GM21367 (cell line): ENCODE data around the gene ISOC1.

Experiments used
- ATAC-seq: cut with Tn5 transposase; IDR thresholded peaks from one replicate; pipeline ENCODE4 v1.9.1; 2021; ENCODE audit not compliant: unreplicated experiment

The ISOC1 gene

GRCh38 chr5:129094924-129095899 lies 663 bp downstream of the ISOC1 start:
- peak; percentile 34 for ATAC-seq

DNA sequence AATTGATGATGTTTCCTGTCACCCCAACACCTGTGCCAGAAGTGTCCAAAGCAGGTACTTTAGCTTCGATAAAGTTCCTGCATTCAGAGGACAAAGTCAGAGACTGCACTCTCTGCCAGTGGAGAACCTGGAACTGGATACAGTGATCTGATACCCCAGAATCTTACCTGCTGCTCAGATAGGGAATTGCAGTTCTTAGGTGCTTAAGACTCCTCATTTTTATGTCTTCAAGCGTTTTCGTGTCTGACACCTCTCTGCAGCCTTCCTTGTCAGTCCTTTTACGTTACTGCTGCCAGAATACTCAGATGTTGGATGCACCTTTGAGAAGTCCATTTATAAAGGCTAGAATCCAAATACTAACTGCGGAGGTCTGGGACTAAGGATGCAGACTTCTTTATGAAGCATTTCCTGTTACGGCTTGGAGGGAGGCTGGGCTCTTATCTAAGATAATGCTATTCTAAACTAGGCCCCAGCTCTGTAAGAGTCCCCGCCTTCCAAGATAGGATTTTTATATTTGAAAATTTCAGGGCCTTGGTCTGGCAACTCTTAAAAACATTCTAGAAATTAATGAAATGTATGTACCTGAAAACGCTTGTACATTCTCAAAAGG lies 1.9 kb downstream of the ISOC1 start:
- no peak for ATAC-seq

DNA sequence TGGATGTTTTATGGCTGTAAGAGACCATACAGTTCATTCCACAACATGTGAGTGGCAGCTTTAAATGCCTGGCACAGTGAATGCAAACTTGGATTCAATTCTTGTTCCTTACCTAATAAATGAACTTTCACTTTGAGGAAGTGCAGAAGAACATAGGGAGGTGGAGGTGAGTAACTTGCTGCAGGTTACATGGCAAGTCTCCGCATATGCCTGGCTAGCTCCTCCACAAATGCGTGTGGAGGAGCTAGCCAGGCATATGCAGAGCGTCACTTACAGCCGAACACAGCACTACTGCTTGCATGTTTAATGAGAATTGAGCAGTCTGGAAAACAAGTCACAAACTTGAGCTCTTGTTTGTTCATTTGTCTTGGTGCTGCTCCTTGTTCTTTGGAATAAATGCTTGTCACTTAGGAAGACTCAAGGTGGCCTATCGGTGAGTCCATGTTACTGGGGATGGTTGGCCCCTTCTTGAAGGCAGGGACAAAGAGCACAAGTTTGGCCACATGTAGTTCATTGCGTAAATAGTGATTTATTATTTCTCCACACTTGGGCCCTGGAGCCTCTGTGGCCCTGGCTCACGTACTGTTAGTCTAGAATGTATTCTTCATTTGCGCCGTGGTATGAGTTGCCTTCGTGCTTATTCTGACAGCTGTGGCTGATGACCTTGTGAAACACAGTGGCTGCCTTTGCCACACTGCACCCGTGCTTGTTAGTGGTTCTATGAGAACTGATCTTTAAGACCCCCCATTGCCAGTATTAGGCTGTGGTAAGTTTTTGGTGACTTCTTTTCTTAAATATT lies 3.1 kb downstream of the ISOC1 start:
- ATAC-seq, result no peak

DNA sequence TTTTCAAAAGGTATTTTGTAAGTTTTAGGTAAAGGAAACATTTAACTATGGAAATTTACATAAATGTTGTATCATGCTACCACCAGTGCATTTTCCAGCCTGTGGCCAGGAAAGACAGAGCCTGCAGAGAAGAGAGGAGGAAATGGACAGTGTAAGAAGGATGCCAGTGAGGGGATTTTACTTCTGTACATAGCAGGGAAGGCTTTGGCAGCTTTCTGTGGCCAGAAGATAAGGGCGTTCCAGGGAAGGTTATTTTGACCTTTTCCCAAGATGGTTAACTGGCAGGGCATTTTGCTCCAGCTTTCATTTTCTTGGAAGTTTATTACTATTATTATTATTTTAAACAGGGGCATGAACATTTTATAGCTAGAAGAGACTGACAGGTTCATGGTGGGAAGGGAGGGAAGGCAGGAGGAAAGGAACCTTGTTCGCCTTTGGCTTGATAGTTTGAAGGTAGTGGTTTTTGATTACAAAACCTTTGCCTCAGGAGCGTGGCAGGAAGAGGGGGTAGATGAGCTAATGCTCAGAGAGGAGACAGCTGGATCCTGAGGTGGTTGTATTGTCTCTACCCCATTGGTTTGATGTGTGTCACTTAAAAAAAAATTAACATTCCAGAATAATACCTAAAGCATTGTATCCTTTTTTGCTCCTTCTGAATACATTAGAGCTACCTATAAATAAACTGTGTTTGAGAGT lies 4.1 kb downstream of the ISOC1 start:
- ATAC-seq, result no peak

- ATAC-seq, result no peak
Observed at GRCh38 chr5:129099184-129099569, 4.6 kb downstream of the ISOC1 start.

GRCh38 chr5:129101794-129102193 lies 7.2 kb downstream of the ISOC1 start:
- ATAC-seq, result no peak

- no peak for ATAC-seq
Observed at GRCh38 chr5:129103397-129103796, 8.8 kb downstream of the ISOC1 start.

GRCh38 chr5:129104915-129105455 lies 10.4 kb downstream of the ISOC1 start:
- ATAC-seq, result no peak

DNA sequence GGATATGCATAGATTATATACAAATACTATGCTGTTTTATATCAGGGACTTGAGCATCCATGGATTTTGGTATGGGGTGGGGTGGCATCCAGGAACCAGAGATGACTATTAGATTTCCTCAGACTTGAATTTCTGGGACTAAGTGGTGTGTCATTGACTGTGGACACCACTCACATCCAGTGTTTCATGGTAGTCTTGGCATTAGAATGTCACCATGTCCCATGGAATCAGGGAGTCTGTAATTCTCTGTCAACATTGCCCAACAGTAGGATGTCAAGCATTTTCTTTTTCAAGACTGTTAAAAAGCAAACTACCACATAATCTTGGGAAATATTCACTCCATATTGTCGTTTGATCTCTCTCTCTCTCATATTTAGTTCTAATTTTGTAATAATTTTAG lies 13.1 kb downstream of the ISOC1 start:
- ATAC-seq, result no peak

GRCh38 chr5:129110742-129111141 lies 16.2 kb downstream of the ISOC1 start:
- no peak for ATAC-seq

DNA sequence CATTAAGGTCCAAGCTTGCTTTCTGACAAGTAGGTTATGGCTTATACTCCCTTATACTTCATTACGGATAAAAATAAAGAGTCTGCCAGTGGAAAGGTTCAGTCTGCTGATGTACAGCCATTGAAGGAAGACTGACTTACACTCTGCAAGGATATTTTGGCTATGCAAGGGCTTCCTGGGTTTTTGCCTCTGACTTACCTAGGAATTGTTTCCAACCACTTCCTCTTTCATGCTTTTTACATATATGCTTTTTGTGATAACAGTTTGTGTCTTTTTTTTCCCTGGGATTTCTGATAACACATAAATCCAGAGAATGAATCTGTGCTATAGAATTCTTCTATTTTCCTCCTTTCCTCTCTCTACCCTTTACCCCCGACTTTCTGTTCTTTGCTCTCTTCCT lies 16.8 kb downstream of the ISOC1 start:
- ATAC-seq, result no peak

DNA sequence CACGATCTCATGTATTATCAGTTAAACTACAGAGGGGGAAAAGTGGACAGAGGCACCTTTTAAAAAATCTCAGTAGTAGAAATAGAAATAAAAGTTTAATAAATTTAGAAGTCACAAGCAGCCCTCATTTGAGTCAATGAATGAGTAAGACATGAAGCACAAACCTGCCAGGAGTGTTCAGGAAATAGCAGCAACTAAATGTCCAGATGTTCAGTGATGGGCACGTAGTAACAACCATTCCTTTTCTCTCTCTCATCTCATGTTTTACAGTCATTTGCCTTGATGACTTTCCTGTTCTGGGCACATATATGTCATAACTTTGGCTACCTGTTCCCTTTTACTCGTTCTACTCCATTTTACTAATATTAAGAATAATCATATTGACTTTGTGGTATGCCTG lies 17.7 kb downstream of the ISOC1 start:
- ATAC-seq, result no peak

GRCh38 chr5:129113867-129114266 lies 19.3 kb downstream of the ISOC1 start:
- no peak for ATAC-seq

GRCh38 chr5:129114539-129115193 lies 20.1 kb downstream of the ISOC1 start:
- ATAC-seq, result no peak

GRCh38 chr5:129115680-129116079 lies 21.1 kb downstream of the ISOC1 start:
- ATAC-seq, result no peak

DNA sequence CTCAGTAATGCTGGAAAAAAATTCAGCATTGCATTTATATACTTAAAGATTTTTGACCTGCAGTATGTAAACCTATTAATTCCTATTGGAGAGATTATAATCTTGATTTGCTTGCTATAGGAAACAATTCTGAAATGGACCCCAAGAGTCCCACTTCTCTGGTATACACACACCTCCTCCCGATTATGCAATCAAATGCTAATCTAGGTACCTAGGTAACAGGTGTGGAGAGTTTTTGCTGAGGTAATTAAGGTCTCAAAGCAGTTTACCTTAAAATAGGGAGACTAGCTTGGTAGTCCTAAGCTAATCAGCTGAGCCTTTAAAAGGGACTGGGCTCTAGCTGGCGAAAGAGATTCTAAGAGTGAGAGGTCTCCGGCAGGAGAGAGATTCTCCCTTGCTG lies 22.2 kb downstream of the ISOC1 start:
- no peak for ATAC-seq

- no peak for ATAC-seq
Observed at GRCh38 chr5:129118405-129118804, 23.9 kb downstream of the ISOC1 start.

DNA sequence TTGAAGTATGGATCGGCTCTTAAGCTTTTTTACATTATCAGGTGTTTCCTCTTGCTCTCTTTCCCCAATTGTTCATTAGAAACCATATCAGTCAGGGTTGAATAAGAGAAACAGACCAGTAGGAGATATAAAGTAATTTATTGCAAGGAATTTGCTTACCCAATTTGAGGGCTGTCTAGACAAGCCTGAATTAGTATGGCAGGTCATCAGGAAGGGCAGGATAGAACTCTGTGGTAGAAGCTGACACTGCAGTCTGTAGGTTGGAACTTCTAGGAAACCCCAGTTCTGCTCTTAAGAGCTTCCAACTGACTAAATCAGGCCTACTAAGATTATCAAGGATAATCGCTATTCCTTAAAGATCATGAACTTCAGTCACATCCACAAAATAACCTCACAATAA lies 24.3 kb downstream of the ISOC1 start:
- ATAC-seq, result no peak

DNA sequence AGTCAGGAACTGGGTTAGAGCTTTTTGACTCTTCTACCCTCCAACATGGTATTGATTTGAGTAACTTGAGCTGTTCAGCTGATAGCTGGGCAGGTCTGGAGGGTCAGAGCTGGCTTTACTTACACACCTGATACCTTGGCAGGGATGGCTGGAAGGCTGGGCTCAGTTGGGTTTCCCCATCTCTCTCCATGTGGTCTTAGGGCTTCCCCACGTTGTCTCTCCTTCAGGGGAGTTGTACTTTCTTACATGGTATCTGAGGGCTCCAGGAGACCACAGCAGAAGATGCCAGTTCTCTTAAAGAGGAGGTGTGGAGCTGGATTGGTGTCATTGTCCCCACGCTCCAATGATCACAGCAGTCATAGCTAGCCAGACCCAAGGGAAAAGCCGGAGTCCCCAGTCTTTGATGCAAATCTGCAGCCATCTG lies 25.6 kb downstream of the ISOC1 start:
- peak; percentile 53 for ATAC-seq

DNA sequence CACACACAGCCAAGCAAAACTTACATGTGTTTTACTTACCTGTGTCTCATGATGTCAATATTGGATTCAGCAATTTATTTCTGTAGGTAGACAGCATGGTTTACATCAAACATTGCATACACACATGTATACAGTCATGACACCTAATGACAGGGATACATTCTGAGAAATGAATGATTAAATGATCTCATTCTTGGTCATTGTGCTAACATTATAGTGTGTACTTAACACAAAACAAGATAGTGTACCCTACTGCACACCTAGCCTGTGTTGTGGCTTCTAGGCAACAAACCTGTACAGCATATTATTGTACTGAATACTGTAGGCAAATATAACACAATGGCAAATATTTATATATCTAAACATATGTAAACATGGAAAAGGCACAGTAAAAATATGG lies 28.0 kb downstream of the ISOC1 start:
- ATAC-seq, result no peak
